HG03520 (cell line): ENCODE measurements around the gene ITPA.
"Not testable (repeated sequence)": the region's sequence is repeated elsewhere in the genome, so short reads cannot be mapped to it uniquely, and the experiment has no call there.

ENCODE experiments used
- ATAC-seq: cut with Tn5 transposase; IDR thresholded peaks from one replicate; pipeline ENCODE4 v1.9.1; 2021; ENCODE audit warnings: mild to moderate bottlenecking, moderate library complexity; ENCODE audit not compliant: unreplicated experiment

The ITPA gene

DNA sequence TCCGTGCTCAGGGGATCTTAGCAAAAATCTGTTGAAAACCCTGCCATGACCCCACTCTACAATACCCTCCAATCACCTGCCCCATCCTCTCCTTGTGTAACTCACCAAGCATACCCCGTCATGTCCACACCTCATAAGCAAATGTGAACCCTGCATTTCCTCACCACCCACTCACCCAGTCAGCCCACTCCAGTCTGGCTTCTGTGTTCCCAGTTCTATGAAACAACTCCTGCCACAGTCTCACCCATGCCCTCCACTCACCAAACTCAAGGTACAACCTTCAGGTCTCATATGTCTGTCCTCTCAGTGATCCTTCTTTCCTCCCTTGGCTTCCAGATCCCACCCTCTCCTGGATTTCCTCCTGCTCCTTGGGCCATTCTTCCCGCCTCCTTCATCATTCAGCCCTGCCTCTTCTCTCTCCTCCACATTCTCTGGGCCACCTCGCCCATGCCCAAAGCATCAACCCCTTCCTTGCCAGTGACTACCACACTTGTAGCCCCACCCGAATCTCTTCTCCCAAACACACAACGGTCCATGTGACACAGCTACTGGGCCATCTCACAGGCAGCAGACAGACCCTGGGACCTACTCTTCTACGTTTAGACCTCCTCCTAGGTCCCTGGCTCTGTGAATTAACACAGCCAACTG lies 13.6 kb upstream of the ITPA start:
- no peak for ATAC-seq

DNA sequence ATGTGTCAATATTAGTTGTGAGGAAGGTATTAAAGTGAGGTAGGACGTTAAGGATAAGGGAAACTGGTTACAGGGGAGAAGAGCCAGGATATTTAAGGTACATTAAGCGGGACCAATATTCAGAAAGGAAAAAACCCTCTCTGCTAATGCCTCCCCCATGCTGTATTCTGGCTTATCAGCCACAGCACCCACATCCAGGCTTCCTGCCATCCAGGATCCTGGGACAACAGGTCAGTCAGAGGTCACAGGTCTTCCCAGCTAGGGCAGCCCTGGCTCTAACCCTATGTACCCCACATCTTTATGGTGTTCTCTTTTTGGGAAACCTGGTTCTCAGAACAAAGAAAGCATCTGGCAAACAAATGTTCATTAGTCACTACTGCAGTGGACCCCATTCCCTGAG lies 10.1 kb upstream of the ITPA start:
- no peak for ATAC-seq

DNA sequence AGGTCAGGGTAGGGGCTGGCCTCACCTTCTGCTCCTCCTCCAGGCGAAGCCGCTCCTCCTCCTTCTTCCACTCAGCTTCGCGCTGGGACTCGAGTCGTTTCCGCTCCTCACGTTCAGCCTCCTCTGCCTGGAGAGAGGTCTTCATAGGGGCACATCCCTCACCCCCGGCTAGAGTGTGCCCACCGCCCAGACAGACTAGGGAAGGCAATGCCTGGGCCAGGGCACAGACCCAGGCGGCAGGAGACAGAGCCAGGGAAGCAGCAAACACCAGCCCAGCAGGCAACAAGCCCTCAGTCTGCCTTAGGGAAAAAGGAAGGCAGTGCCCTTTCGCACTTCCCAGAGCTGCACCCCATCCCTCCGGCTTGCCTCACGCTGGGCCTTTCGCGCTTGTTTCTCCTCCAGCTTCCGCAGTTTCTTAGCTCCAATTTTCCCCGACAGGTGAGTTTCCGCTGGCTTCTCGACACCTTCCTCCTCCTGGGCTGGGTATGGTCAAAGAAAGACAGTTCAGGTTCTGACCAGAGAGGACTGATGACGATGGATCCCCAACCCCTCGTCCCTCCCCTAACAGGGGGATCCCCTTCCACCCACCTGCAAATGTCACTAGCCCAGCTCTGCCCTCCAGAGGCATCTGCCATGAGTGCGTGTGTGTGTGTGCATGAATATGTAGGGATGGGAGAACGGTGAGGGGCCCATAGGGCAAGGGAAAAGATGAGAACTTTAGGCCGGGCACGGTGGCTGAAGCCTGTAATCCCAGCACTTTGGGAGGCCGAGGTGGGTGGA lies 9.1 kb upstream of the ITPA start:
- no peak for ATAC-seq

GRCh38 chr20:3202965-3203314 lies 6.4 kb upstream of the ITPA start:
- no peak for ATAC-seq

- no peak for ATAC-seq
Measured at GRCh38 chr20:3203315-3204123, 5.8 kb upstream of the ITPA start.

- ATAC-seq = peak; percentile 65
Measured at GRCh38 chr20:3204124-3204794, 5.0 kb upstream of the ITPA start, which contains the start of gene DDRGK1. Gene DDRGK1, minus strand, starts transcription at chr20:3204682. Its CDS starts 55 bp downstream, at chr20:3204627.

GRCh38 chr20:3208786-3209256 lies 477 bp upstream of the ITPA start:
- no peak for ATAC-seq

- no peak for ATAC-seq
Measured at GRCh38 chr20:3209946-3210317, 634 bp downstream of the ITPA start.

DNA sequence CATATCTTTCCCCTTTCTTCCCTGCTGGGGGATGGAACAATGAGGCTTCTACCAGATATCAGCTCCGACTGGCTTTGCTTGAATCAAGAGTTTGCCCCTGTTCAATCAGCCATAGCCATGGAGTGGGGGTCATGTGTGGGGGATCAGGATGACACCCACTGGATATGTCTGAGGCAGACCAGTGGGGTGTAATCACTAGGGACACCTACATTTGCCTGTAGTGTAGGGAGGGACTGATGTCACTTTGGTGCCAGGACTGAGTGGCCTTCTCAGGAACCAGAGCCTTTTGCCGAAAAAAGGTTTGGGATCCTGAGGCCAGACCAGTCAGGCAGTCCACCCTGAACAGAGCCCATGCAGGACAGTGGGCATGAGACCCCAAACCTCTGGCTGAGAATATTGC lies 1.0 kb downstream of the ITPA start:
- ATAC-seq = no peak

GRCh38 chr20:3213226-3213625 lies 3.9 kb downstream of the ITPA start:
- no peak for ATAC-seq

- ATAC-seq = not testable (repeated sequence)
Measured at GRCh38 chr20:3215359-3215917, 6.1 kb downstream of the ITPA start.

DNA sequence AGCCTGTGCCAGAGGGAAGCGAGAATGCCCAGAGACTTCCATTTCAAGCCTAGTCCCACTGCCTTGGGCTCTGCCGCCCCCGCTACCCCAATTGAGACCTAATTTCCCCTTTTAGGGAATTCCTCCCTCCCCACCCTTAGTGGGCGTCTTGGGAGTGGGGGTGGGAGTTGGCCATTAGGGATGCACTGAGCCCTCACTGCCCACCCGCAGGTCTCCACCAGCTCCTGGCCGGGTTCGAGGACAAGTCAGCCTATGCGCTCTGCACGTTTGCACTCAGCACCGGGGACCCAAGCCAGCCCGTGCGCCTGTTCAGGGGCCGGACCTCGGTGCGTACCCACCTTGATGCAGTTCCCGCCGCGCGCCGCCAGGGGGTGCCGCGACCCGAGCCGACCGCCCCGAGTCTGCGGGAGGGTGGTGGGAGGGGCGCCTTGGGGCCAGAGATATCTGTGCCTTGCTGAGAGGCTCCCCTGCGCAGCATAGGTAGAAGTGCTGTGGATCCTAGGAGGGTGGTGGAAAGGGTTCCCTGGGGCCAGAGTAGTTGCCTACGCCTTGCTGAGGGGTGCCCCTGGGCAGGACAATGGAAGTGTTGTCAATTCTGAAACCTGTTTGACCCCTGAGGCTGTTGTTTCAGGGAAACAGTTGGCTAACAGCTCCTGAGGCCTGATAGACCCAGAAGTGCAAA lies 9.2 kb downstream of the ITPA start:
- ATAC-seq = peak; percentile 51

GRCh38 chr20:3221398-3222226 lies 12.3 kb downstream of the ITPA start:
- no peak for ATAC-seq

DNA sequence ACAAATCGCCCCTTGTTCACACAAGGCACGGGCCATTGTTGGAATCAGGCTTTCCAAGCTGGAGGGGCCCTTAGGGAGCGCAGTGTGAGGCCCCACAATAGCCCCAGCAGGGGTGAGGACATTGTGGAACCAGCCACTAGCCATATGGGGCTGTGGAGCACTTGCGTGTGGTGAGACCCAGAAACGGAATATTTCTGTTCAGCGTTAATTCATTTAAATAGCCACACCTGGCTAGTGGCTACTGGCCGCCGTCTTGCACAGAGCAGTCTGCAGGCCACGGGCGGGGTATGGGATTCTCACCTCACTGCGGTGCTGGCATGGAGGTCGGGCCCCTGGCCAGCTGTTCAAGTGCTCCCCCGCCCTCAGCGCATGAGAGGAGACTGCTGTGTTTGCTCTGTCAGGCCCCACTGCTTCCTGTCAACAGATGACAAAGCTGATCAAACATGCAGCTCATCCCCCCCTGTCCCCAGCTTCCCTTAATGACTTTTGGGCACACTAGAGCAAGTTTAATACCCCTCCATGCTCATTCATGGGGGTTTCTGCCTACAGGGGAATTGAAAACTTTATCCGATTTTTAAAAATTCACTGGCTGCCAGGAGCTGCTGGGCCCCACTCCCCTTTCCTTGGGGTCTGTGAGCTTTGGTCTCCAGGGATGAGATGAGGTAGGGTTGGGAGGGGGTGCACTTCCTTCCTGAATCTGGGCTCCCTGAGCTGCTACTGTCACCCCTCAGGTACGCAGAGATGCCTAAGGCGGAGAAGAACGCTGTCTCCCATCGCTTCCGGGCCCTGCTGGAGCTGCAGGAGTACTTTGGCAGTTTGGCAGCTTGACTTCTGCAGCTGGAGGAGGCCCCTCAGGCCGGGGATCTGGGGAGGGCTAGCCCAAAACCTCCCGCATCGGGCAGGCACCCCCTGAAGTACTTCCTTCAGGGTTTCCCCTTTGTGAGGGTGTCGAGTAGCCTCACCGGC lies 13.6 kb downstream of the ITPA start:
- no peak for ATAC-seq

DNA sequence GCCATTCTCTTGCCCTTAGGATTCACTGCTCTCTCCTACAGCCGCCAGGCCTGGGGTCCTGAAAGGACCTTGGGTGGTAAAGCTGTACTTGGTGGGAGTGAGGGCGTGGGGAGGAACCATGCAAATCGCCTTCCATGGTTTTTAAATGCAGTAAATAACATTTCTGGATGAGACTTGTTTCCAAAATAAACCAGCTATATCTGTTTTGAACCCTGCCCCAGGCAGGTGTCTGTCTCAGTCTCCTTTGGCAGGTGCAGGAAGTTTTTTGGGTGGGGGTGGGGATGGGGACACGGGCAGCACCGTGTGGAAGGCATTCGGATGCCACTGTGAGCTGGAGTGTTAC lies 14.3 kb downstream of the ITPA start:
- no peak for ATAC-seq

- no peak for ATAC-seq
Measured at GRCh38 chr20:3223994-3224680, 14.8 kb downstream of the ITPA start.

DNA sequence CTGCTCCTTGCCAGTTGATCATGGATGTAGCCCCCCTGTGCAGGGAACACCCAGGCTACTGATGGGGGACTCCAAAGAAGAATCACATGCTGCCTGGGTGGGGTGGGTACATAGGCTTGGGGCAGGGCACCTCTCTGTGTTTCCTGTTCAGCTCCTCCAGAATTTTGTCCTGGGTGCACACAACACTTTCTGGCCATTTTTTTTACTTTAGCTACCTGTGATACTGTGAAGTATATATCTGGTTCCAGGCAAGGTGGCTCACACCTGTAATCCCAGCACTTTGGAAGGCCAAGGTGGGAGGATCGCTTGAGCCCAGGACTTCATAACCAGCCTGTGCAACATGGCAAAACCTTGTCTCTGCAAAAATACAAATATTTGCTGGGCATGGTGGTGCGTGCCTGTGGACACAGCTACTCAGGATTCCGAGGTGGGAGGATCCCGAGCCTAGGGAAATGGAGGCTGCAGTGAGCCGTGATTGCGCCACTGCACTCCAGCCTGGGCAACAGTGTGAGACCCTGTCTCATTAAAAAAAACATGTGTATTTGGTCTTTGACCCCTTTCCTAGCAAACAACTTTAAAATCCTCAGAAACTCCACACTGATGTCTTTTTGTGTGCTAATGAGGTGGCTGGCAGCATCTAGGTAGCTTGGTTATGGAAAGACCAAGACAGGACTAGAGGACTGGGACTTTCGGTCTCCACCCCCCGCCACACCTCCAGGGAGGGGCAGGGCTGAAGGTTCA lies 15.6 kb downstream of the ITPA start:
- ATAC-seq = no peak
